NCI-H128 (cell line): ENCODE data around the gene GRIK4.

ENCODE experiments used
- DNase-seq: peaks from one replicate; lab custom pipeline; 2025; ENCODE audit not compliant: unreplicated experiment; lab: John Stamatoyannopoulos, UW

The GRIK4 gene

DNA sequence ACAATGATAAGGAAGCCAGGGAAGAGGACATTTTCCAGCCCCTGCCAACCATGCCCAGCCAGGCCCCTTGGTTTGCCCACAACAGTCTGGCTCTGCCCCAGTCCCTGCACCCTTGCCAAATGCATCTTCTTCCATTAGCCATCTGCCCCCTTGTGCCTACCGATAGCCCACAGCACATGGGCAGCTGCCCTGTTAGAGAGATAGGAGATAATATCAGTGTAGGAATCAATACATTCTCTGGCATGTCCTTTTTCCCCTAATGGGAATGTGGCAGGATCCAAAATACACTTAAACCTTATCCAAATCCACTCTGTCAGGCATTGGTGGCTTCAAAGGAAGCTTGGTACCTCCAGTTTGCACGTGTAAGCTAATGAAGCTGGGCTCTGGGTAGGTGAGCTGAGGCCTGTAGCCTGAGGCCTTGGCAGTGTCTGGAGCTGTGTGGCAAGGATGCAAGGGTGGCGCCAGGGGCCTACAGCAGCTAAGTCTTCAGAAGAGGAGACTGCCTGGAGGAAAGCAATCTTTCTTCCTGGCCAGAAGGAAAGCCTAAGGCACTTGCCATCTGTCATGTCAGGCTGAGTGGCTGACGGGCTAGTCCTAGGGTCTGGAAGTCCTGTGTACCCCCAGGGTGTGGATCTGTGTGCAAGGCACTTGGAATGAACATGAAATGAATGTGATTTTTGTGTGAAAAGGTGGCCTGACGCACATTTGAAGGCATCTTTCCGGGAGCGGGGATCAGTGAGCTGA lies 348.2 kb downstream of the GRIK4 start:
- no peak for DNase-seq

DNA sequence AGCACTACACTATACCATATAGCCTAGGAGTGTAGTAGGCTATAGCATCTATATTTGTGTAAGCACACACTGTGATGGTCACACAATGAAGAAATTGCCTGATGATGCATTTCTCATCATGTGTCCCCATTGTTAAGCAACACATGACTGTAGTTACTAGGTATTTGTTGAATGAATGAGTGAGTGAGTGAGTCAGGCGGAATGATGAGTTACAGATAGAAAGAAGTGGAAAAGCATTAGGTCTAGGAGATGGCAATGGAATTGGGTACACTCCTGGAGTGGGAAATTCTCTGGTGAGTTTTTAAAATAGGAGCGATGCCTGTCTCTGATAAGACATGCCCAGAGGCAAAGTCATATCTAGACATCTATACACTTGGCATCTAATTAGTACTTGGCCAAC lies 351.8 kb downstream of the GRIK4 start:
- DNase-seq, result no peak

DNA sequence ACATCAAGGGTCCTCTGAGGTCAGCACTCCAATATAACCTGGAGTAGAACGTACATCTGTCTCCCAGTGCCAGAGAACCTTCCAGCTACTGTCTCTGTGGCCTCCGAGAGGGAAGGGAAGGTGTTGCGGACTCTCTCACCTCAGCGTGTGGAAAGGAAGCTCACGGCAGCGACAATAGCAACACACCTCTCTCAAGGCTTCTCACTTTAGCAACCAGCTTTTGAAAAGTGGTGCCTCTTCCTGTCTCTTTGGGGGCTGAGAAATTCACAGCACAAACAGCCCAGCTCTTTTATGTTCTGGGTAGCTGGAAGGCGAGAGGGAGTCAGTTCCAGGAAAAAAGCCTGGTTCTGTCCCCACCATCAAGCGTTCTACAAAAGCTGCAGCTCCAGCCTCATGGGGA lies 355.5 kb downstream of the GRIK4 start:
- no peak for DNase-seq

DNA sequence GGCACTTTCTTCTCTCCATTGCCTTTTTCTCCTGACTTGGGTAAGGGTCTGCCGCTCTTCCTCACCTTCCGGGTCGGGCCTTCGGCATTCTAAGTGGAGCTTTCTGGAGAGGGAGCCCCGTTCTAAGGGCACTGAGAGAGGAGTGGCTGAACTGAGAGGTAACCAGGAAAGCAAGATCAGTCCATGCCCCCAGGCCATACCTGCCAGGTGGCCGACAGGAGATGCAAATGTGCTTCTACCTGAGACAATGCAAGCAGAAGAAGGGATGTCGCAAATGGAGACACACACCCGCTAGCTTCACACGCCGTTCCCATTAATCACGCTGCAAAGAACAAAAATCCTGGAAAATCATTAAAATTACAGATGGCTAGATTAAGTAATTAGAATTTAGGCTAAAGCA lies 356.0 kb downstream of the GRIK4 start:
- no peak for DNase-seq

DNA sequence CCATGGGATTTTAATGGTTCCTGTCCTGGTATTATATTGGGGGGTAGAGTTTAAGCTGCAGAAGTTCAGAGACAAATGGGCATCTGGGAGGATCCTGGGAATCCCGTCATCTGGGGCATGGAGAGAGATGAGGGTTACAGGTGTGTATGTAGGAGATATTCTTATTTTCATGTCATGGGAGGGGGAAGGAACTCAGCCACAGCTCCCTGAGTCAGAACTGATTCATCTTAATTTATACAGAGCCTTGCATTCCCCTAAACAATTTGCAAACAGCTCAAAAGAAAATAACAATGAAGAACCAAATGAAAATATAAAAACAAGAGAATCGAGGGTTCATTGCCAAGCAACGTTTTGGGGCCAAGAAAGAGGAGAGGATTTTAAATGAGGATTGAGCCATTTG lies 356.4 kb downstream of the GRIK4 start:
- DNase-seq, result no peak

DNA sequence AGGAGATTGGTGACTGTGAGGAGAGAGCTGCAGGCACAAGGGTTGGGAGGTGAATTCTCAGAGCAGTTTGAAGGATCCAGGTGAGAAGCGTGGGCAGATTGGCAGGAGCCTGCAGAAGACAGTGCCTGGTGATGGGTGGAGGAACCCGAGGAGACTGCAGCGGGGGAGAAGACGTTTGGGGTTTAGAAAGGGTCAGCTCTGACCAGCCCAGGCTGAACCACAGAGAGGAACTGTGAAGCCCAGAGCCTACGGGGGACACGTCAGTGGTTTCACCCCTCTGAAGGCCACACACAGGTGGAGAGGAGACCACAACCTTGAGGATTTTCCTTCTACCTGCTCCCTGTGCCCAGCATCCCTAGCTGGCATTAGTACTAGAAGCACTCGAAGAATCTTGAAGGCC lies 357.5 kb downstream of the GRIK4 start:
- DNase-seq, result no peak

DNA sequence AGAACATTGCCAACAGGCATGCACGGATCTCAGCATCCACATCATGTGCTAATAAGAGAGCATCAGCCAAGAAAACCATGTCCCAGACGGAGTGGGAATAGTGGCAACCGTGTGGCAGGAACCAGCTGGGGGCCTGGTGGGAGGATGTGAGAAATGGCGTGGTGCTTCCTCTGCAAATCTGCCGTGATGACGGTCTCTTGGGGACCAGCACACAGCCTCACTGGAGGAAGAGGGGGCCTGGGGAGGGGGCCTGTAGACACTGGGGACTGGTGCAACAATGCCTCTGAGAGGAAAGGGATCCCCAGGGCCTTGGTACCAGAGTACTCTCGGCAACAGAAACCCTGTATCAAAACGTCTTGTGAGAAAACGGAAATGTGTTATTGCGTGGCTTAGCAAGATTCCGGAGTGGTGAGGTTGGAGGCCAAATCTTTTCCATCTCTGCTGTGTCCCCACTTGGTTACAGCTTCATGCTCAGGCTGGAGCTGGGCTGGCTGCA lies 358.0 kb downstream of the GRIK4 start:
- DNase-seq, result no peak

DNA sequence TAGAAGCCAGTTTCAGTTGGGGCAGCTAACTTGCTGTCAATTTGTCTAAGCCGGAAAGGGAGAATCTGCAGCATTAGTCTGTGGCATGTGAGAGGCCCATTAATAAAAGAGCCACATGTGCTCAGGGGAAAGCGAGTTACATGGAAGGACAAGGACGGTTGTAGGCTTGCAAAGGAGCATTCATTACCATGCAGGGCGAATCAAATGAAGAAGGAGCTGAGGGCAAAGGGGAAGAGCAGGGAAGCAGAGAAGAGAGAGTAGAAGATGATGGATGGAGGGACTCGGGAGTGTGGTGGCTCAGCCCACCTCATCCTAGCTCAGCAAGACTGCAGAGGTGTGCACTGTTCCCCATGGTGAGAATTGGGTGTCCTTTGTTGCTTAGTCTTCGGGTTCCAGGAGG lies 359.6 kb downstream of the GRIK4 start:
- DNase-seq, result no peak

DNA sequence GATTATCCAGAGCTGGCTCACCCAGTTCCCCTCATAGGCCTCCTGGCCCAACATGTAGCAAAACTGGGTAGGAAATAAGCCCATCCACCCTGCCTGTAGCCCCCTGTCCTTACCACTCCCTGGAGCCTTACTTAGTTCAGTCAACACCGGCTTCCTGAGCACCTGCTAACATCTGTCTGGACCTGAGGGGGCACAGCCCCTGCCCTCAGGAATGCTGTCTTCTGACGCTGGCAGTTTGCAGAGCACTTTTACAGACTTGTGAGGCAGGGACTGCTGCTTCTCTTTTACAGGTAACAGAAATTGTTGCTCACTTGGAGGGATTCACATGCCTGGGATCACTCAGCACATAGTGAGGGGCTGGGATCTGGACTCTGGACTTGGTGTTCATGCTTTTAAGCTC lies 360.4 kb downstream of the GRIK4 start:
- no peak for DNase-seq

DNA sequence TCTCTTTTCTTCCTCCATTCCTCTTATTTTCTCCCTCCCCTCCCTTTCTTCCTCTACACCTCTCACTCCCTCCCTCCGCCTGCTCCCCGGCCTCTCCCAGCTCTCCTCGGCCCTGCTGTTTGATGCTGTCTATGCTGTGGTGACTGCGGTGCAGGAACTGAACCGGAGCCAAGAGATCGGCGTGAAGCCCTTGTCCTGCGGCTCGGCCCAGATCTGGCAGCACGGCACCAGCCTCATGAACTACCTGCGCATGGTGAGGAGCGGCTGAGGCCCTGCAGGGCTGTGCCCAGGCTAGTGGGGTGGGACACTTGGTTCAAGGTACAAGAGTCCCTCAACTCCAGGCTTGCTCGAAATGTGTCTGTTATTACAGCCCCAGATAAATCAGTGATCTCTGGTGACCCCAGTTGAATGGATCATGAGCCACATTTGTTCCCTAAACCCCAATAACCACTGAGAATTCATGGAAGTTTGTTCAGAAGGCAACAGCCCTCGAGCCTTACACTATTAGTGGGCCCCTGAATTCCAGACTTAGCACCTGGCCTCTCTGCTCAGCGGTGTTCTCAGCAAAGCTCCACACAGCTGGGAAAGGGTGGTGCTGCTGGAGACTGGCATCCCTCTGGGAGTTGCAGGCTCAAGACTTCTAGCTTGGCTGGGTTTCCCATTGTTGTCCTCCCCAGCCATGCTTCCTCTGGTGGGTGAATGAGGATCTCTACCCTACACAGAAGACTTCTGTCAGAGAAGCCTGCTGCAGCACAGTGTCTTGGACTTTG lies 362.6 kb downstream of the GRIK4 start:
- DNase-seq, result no peak

DNA sequence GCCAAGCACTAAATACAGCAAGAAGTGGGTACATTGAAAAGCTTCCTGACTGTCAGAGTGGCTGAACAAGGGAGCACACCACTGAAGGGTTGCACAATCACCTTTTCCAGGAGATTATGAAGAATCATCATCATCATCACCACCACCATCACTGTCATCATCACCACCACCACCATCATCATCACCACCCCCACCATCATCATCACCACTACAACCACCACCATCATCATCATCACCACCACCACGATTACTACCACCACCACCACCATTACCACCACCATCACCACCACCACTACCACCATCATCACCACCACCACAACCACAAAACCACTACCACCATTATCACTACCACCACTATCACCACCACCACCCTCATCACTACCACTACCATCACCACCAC lies 364.4 kb downstream of the GRIK4 start:
- DNase-seq, result no peak

DNA sequence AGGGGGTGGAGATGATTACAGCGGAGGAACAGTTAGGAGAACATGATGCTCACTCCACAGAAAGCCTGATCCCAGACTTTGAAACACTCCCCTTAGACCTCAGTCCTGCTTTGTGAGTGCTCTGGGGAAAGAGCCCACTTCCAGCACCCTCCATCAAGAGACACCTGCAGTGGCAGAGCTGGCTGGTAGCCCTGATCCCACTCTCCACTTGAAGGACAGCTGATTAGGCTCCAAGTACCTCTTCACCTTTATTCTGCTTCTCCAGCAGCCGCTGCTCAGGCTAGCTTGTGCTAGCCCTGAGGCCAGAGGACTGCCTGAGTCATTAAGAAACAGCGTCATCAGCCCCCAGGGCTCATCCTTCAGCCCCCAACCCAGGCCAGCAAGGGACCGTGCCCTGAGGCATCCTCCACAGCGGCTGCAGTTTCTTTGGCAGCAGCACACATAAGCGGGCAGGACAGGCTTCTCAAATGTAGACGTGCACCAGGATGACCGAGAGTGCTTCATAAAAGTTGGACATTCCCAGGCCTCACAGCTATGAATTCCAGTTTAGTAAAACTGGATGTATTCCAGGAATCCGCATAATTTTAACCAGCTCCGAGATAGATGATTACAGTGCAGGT lies 366.3 kb downstream of the GRIK4 start:
- peak; percentile 24 for DNase-seq

DNA sequence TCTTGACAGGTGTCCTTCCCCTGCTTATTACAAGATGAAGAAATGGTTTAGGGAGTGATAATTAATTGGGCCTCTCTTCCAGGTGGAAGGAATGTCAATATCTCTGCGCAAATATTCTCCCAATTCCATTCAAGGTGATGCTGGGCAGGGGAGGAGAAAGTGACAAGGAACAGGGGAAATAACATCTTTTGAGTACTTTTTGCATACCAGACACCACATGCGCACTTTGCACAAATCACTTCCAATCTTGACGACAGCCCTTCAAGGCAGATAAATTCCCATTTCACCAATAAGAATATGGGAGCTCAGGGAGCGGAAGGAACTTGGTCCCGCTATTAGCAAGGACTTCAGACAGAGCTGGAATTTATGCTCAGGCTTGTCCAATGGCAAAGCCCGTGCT lies 367.2 kb downstream of the GRIK4 start:
- DNase-seq, result no peak

DNA sequence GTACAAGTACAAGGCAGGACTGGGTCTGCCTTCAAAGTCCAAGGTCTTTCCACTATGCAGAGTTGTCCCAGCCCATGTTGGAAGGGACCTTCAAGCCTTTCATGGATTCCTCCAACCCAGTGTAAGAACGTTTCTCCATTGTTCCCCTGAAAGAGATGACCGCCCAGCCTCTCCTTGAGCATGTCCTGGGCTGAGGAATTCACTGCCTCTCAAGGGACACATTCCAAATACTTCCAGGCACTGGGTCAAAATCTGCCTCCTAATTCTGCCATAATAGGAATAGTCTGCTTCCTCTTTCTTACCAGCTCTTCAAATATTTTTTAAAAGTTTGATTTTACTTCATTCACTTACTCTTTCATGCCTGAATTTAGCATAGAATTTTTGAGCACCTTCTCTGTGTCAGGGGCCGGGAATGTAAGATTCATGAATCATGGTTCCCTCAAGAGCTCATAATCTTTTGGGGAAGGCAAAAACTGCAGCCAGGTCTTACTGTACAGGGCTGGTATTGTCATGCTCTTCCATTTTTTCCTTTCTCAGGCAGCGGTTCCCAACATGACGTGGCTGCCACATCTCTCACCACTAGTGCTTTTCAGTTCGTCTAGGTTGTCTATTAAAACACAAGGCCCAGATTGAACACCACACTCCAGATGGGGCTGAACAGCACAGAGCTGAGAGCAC lies 369.1 kb downstream of the GRIK4 start:
- no peak for DNase-seq

DNA sequence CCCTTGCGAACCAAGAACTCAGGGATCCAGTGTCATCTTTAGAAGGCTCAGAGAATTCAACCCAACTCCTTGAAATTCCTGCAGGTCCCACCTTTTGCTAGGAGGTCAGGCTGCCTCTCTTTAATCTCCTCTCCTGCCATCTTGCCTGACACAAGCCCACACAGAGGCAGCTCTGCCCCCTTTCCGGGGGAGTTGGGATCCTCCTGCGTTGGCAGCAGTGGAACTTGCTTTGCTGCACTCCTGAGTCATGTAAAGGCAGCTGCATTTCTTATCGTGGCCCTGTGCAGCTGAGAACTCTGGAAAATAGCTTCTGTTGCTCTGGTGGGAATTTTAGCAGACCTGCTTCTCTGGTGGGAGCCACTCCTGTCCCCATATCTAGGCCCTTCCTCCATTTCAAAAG lies 370.0 kb downstream of the GRIK4 start:
- no peak for DNase-seq

DNA sequence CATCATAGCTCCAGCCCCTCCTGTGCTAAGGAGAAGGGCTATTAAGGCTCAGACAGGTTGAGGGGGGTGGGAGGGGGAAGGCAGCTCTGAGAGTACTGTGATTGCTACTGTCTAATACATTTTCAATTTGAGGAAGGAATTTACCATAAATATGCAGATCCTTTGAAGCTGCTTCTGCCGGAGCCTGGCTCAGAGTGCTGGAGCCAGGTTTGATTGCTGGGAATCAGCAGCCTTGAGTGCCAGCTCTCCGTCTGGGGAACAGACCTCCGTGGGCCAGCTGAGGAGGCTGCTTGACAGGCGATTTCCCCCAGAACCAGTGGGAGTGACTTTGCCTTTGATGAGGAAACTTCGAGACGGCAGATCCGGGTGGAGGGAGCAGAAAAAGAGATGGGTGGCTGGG lies 370.6 kb downstream of the GRIK4 start:
- no peak for DNase-seq

DNA sequence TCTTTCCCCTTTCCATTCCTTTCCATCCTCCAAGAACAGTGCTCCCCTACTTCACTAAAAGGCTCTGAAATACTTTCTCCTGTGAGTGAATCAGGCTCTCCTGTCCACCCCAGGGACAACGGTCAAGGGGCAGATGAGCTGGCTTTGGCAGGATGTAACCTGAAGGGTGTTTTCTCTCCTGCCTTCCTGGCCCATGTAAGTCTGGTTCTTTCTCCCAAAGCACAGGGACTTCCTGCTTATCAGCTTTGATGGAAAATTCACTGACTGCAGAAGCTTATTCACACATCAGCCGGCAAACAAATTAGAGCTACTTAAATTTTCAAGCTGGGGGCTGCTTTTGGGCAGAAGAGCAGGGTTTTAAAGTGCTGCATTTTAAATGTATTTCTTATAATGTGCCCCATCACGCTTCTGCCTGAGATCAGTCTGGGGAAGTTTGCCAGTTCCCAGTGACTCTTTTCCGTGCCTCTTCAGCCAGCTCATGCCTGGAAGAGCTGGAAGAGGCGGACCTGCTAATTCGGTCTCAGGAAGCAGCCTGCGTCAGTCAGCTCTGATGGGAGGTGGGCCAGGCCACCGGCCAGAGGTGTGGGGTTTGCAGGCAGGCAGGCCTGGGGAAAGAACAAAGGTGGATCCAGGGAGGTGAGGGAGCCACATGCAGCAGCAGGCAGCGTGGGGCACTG lies 372.0 kb downstream of the GRIK4 start:
- no peak for DNase-seq

DNA sequence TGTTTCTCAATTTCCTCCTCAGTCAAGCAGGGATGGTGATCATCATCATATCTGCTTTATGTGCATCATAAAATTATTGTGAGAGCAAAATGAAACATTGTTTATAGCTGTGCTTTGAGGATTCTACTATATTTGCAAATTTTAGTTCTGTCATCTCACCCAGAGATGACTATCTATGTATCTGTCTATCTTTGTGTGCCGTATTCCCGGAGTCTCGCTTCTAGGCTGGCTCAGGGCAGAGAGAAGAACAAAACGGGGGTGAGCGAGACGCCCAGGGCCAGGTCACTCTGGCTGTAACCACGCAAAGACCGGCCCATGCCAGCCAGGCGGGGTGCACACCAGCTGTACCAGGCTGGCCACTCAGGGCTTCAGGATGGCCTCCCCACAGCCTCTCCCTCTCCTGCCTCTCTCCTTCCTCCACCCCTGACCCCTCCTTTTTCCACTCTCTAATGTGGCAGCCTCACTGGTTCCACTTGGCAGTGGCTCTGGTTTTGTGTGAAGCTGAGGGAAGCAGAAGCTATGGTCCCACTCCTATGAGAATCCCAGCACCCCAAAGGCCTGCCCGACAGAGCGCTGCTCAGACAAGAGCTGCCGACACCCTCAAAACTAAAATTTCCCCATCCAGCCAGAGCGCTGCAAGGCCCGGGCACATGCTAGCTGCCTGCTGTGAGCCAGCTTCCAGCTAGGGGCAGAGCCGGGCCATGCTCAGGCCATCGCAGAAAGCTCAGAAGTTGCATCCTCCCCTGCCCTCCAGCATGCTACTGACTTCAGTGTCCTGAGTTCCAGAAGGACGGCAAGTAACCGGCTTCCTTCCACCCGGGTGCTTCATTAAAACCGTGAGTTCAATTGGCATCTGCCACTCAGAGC lies 372.8 kb downstream of the GRIK4 start:
- no peak for DNase-seq

DNA sequence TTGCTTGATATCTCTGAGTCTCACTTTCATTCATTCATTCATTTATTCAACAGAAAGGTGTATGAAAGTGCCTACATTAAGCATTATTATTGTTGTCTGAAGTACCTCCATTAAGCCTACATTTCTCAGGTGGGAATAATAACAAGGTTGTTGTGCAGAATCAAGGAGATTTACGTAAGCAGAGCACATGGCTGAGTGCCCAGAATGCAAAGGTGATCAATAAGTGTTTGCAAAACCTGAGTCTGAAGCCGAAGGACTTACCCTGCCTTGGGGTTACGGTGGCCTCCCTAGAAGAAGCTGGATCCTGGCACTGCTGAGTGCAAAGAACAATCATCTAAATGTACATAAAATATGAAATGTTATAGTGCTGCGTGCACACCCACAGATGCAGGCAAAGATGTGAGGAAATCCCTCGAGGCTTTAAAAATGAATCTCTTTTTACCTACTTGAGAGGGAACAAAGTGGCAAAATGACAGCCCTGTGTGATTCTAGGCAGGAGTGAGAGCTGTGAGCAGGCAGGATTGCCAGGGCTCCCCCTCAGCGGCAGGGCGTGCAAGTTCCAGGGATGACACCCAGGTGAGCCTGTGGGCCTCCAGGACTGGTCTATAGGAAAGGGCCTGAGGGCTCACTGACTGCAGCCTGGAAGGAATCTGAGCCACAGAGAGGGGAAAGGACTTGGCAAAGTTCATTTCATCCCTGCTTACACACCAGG lies 379.2 kb downstream of the GRIK4 start:
- DNase-seq, result no peak
